Epithelial cell of esophagus (primary cell): ENCODE results near the gene CFAP141.

Source experiments
- DNase-seq: peaks from one replicate; pipeline ENCODE4 v3.0.0; 2010; ENCODE audit warnings: low read depth
- H3K4me3 ChIP-seq: 2 replicates; pipeline ENCODE4 v1.5.1; 2011; ENCODE audit warnings: mild to moderate bottlenecking, low read length, control low read depth
- CTCF ChIP-seq: IDR thresholded peaks from 2 replicates; pipeline ENCODE4 v1.5.1; 2011; ENCODE audit warnings: low read depth, mild to moderate bottlenecking, low read length, control low read depth, inconsistent platforms; ENCODE audit not compliant: insufficient read depth; ENCODE audit errors: missing control alignments

Gene CFAP141

DNA sequence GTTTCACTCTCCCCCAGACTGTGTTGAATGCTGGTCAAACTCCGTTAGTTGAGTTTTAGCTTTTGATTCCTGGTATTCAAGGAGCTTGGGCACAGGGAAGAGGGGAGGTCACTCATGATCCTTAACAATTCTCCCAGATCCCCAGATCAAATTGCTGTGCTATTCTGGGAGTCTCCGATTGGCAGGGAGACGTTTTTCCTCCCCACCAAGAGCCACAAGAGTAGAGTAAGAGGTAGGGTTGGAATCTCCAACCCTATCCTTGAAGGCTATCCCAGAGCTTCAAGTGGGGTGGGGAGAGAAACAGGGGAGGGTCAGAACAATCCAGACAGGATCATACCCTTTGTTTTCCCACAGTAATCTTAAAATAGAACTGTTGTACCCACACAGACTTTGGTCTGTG, 13.7 kb downstream of the CFAP141 start:
- no peak for TF ChIP-seq CTCF
- H3K4me3 ChIP-seq: no peak overlapping the region
- no peak for DNase-seq

- TF ChIP-seq CTCF: no peak
- no peak for DNase-seq
- no peak within 1 kb of the TSS for H3K4me3 ChIP-seq
Observed at GRCh38 chr1:154191990-154192461, 14.1 kb downstream of the CFAP141 start, which contains the start of gene TPM3. Gene TPM3 (minus strand): TSS chr1:154192100. CDS start chr1:154192018, 82 bp downstream.

- H3K4me3 ChIP-seq: no peak overlapping the region
- DNase-seq: no peak
- no peak for TF ChIP-seq CTCF
Observed at GRCh38 chr1:154190550-154190949, 15.6 kb downstream of the CFAP141 start.

DNA sequence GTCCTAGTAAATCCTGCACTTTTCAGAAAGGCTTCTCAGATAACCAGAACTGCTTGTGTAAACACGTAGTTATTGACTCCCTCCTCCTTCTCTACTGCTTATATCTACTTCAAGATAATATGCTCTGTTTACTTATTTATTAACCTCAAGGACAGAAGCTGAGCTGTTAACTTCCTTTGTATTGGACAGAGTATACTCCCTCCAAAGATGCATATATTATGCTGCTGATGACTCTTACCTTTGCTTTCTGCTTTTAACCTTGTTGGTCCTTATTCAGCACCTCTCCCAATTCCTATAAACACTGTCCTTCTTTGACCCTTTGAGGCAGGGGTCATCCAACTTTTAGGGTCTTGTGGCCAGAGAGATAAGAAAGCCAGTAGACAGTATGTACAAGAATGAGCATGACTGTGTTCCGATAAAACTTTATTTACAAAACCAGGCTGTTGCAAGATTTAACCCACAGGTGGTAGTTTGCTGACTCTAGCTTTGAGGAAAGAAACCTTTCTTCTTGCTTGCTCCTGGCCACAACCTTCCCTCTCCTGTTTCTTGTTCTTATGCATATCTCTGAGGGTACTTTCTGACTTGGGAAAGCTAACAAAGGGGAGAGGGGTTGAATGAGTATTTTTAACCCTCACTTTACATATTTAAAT, 19.2 kb downstream of the CFAP141 start:
- no peak for TF ChIP-seq CTCF
- no peak for DNase-seq
- H3K4me3 ChIP-seq: no peak overlapping the region

DNA sequence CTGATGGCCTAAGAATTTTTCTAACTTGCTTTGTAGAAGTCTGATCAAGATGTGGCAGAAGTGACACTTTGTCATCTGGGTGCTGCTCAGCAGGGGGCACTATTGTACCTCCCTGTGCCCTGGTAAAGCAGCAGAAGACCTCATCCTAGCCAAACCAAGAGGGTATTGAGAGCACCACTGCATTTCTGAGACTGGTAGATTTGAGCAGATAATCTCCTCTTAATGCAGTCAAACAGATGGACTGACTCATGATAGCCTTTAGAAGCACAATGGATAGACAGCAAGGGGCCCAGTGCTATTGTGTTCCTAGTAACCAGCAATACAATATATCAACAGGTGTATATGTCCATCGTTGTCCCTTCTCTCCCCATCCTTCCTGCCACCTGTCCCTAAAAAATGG, 20.0 kb downstream of the CFAP141 start:
- DNase-seq: peak; percentile 80
- no peak overlapping the region for H3K4me3 ChIP-seq
- peak; percentile 82 for TF ChIP-seq CTCF

DNA sequence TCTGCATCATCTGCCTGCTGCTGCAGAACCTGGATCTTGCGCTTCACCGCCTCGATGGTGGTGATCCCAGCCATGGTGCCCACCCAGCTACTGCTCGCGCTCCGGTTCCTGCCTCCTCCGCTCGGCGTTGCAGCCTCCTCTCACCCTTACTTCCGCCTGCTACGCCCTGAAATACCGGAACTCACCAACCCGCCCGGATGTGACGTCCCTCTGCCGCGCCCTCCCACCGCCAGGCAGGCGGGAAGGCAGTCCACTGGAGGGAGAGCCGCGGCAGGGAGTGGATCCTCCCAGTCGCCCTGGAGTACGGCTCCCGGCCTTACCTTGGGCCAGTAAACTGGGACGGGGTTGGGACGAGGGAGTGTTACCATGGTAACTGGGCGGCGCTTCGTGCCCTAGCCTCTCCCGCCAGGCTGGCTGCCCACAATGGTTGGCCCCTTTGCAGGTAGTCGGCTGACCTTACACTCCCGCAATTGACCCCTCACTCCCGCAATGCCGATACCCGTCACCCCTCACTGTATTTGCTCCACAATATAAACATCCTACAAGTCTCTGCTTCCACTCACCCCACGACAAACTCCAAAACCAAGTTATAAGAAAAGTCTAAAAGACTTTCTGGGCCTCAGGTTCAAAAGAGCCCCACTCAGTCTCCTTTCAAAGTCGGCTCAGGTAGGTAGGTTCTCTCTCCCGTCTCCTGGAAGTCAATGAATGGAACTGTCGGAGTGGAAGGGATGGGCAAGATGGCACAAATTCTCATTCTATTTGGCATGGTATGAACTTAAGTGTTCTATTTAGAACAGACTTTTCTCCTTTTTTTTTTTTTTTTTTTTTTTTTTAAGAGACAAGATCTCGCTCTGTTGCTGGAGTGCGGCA, 22.9 kb downstream of the CFAP141 start:
- no peak for TF ChIP-seq CTCF
- DNase-seq: peak; percentile 98
- H3K4me3 ChIP-seq: peak overlapping the region; percentile 96
